GM12878 (cell line): Measurements from ENCODE around the gene BCL2. TPM values are rescaled to one million over a fixed set of nuclear protein-coding genes. Genes with fewer than 3 reads are reported as not detected.

Experiments
- CHD4 ChIP-seq: fragments of 200-600 bp; sonication (generic); IDR thresholded peaks from 2 replicates; pipeline ENCODE4 v1.6.1; 2016; ENCODE audit warnings: mild to moderate bottlenecking
- CUX1 ChIP-seq: IDR thresholded peaks from 2 replicates; pipeline ENCODE4 v1.6.1; 2012; ENCODE audit warnings: improper control_type of control experiment, low read depth, low read length; ENCODE audit not compliant: insufficient replicate concordance
- EED ChIP-seq: sonication (generic); IDR thresholded peaks from 2 replicates; pipeline ENCODE4 v1.6.1; 2016; ENCODE audit warnings: antibody characterized with exemption, low read depth
- FOXM1 ChIP-seq: IDR thresholded peaks from 2 replicates; pipeline ENCODE4 v1.6.1; 2012; ENCODE audit warnings: low read depth, mild to moderate bottlenecking, inconsistent platforms, low read length, moderate library complexity
- SMAD1 ChIP-seq: fragments of 450-650 bp; IDR thresholded peaks from 2 replicates; pipeline ENCODE4 v1.6.1; 2018; ENCODE audit warnings: mild to moderate bottlenecking, low read depth; ENCODE audit not compliant: partially characterized antibody
- polyA plus RNA-seq, 11 experiments: library from polyadenylated mRNA; depleted of rRNA in 4 of 11; unstranded in 6 of 11; stranded (reverse) in 5 of 11; fragments of >200 nt; fragmentation: Nextera tagmentation in 4 of 11; fragmentation: Illumina TruSeq in 1 of 11; extraction: Ambion mirVana in 4 of 11; extraction: Trizol in 1 of 11; gene quantifications; 1 replicate in 1 of 11; 2 replicates in 10 of 11; pipeline versions ENCODE4 v1.2.1 to v1.2.3, GENCODE V29; 2011 to 2016; ENCODE audit warnings: inconsistent platforms in 2 of 11, missing spikeins in 2 of 11, low read depth in 1 of 11
- total RNA-seq, 4 experiments: library from RNA; depleted of rRNA in 3 of 4; stranded (reverse); fragments of >200 nt in 3 of 4; fragmentation: Illumina TruSeq in 1 of 4; extraction: Trizol in 1 of 4; gene quantifications; 2 replicates each; pipeline versions ENCODE4 v1.2.1 to v1.2.3, GENCODE V29; 2013 to 2021
- TF ChIP-seq, protein P1 (sequence below): fragments of 450-650 bp; conservative IDR thresholded peaks from 2 replicates; pipeline ENCODE4 v1.6.1; 2017; ENCODE audit warnings: mild to moderate bottlenecking, moderate library complexity

BCL2 gene
- total and polyA plus RNA-seq, 10 of the 15 experiments (the other 5 are each of a cell fraction or from before 2014, with no cell fraction given), result 4.1 to 47.8 (median 19.3) TPM

GRCh38 chr18:63220903-63221302, 98.7 kb downstream of the BCL2 start (continued):
- TF ChIP-seq CUX1, result no peak
- TF ChIP-seq FOXM1, result no peak
- TF ChIP-seq, protein P1, sequence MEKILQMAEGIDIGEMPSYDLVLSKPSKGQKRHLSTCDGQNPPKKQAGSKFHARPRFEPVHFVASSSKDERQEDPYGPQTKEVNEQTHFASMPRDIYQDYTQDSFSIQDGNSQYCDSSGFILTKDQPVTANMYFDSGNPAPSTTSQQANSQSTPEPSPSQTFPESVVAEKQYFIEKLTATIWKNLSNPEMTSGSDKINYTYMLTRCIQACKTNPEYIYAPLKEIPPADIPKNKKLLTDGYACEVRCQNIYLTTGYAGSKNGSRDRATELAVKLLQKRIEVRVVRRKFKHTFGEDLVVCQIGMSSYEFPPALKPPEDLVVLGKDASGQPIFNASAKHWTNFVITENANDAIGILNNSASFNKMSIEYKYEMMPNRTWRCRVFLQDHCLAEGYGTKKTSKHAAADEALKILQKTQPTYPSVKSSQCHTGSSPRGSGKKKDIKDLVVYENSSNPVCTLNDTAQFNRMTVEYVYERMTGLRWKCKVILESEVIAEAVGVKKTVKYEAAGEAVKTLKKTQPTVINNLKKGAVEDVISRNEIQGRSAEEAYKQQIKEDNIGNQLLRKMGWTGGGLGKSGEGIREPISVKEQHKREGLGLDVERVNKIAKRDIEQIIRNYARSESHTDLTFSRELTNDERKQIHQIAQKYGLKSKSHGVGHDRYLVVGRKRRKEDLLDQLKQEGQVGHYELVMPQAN, result no peak
- TF ChIP-seq CHD4, result no peak
- TF ChIP-seq EED, result no peak
- no peak for TF ChIP-seq SMAD1
